HEK293 (cell line): ENCODE measurements around the gene SIGLEC10.
A peak's percentile ranks its signal among the peaks of the same experiment; 100 is the strongest.

Experiments
- REPIN1 ChIP-seq: fragments of 450-650 bp; formaldehyde crosslinking; IDR thresholded peaks from 2 replicates; pipeline ENCODE4 v1.5.1; 2017; ENCODE audit warnings: missing biosample characterization, missing genetic modification characterization, low read depth
- ZNF146 ChIP-seq: fragments of 450-650 bp; formaldehyde crosslinking; IDR thresholded peaks from 2 replicates; pipeline ENCODE4 v1.5.1; 2016; ENCODE audit warnings: missing biosample characterization, missing genetic modification characterization
- ZNF211 ChIP-seq: fragments of 450-650 bp; formaldehyde crosslinking; IDR thresholded peaks from 2 replicates; pipeline ENCODE4 v1.5.1; 2016; ENCODE audit warnings: low read depth, missing biosample characterization, missing genetic modification characterization
- ZNF274 ChIP-seq, 2 experiments: fragments of 200-500 bp in 1 of 2; fragments of 450-650 bp in 1 of 2; sonication (Bioruptor generic) in 1 of 2; formaldehyde crosslinking in 1 of 2; IDR thresholded peaks; 2 replicates each; pipeline versions ENCODE4 v1.5.1 to v1.6.1; 2014 to 2016; ENCODE audit warnings: borderline replicate concordance in 1 of 2, inconsistent platforms in 1 of 2, low read length in 1 of 2, missing biosample characterization in 1 of 2, missing genetic modification characterization in 1 of 2
- ZNF654 ChIP-seq: fragments of 450-650 bp; formaldehyde crosslinking; IDR thresholded peaks from 2 replicates; pipeline ENCODE4 v1.5.1; 2016; ENCODE audit warnings: low read depth, missing biosample characterization, missing genetic modification characterization
- ZNF792 ChIP-seq: fragments of 450-650 bp; formaldehyde crosslinking; IDR thresholded peaks from 2 replicates; pipeline ENCODE4 v1.5.1; 2016; ENCODE audit warnings: missing biosample characterization, missing genetic modification characterization
- TF ChIP-seq, protein P1 (sequence below): fragments of 450-650 bp; formaldehyde crosslinking; IDR thresholded peaks from 2 replicates; pipeline ENCODE4 v1.5.1; 2016; ENCODE audit warnings: missing biosample characterization, missing genetic modification characterization
- TF ChIP-seq, protein P2 (sequence below): IDR thresholded peaks from 2 replicates; pipeline ENCODE4 v1.6.1; 2011; ENCODE audit warnings: mild to moderate bottlenecking, low read depth, low read length, borderline replicate concordance

DNA sequence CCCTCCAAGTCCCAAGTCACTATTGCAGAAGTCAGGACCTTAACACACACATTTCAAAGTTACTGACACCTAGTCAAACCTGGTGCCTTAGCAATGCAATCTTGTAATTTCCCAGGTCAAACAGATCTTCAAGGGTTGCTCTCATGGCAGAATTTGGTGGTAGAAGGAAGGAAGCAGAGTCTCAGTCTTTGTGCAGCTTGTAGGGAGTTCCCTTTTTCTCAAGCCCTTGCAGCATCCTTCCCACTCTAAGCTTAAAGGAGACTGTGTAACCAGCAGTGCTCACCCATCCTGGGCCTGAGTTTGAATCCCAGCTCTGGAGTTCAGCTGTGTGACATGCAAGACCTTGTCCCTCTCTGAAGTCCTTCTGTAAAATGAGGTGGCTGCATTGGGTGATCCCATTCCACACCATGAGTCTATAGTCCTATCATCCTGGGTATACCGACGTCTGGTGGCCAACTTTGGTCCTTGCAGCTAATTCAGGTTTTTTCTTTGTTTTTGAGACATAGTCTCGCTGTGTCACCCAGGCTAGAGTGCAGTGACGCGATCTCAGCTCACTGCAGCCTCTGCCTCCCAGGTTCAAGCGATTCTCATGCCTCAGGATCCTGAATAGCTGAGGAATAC, 9.8 kb downstream of the SIGLEC10 start:
- TF ChIP-seq ZNF654 (tag by site-specific recombination) (peak; percentile 27), ZNF274 (IDR thresholded peaks at IDR 0.05; ENCODE audit: low read length) (no peak), ZNF274 (tag by site-specific recombination; IDR thresholded peaks at IDR 0.05; ENCODE audit: borderline replicate concordance) (no peak), ZNF792 (tag by site-specific recombination) (no peak), ZNF211 (tag by site-specific recombination) (no peak), ZNF146 (no peak), REPIN1 (tag by site-specific recombination) (no peak)
- TF ChIP-seq, protein P1, sequence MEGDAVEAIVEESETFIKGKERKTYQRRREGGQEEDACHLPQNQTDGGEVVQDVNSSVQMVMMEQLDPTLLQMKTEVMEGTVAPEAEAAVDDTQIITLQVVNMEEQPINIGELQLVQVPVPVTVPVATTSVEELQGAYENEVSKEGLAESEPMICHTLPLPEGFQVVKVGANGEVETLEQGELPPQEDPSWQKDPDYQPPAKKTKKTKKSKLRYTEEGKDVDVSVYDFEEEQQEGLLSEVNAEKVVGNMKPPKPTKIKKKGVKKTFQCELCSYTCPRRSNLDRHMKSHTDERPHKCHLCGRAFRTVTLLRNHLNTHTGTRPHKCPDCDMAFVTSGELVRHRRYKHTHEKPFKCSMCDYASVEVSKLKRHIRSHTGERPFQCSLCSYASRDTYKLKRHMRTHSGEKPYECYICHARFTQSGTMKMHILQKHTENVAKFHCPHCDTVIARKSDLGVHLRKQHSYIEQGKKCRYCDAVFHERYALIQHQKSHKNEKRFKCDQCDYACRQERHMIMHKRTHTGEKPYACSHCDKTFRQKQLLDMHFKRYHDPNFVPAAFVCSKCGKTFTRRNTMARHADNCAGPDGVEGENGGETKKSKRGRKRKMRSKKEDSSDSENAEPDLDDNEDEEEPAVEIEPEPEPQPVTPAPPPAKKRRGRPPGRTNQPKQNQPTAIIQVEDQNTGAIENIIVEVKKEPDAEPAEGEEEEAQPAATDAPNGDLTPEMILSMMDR (tag by site-specific recombination): peak; percentile 39; the same call in 1 of the 2 replicates
- TF ChIP-seq, protein P2, sequence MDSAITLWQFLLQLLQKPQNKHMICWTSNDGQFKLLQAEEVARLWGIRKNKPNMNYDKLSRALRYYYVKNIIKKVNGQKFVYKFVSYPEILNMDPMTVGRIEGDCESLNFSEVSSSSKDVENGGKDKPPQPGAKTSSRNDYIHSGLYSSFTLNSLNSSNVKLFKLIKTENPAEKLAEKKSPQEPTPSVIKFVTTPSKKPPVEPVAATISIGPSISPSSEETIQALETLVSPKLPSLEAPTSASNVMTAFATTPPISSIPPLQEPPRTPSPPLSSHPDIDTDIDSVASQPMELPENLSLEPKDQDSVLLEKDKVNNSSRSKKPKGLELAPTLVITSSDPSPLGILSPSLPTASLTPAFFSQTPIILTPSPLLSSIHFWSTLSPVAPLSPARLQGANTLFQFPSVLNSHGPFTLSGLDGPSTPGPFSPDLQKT: no peak
